HL-60/S4 (cell line): ENCODE data around the gene STAT3.
"Not testable (repeated sequence)": the region's sequence is repeated elsewhere in the genome, so short reads cannot be mapped to it uniquely, and the experiment has no call there.

Source experiments
- in situ Hi-C: fragments of 300-500 bp; cut with MboI; formaldehyde crosslinking; loops from 2 replicates; pipeline ENCODE4 v1.14.3; 2022; ENCODE audit warnings: low sequenced_read_pairs

STAT3 gene

DNA sequence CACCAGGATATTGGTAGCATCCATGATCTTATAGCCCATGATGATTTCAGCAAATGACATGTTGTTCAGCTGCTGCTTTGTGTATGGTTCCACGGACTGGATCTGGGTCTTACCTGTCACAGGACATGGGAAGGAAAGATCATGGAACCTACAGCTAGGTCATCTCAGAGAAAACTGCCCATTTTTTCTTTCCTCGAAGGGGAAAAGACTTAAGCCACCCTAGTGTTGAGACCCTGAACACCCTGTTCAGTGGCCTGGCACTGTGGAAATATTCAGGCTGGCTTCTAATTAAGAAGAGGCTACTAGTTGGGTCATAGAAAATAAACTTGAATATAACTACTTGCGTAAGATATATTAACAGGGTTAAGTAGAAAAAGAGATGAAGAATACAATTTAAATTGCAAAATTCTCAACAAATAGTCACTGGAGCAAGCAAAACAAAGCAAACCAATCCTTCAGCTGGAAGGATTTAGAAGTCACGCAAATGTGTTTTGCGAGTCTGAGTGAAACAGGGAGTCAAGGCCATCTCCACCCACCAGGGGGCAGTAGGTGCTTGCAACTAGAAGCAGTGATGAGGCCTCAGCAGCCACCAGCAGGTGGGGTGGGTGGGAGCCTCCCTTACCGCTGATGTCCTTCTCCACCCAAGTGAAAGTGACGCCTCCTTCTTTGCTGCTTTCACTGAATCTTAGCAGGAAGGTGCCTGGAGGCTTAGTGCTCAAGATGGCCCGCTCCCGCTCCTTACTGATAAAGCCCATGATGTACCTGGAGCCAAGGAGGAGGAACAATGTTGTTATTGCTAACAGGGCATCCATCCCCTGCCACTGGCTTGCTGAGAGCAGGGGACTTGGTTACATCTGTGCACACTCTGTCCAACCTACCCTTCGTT is 65.6 kb downstream of the STAT3 start:
- in situ Hi-C loops = loop anchor here (5.0 kb wide), 2 partner anchors 85 to 205 kb away; no protein-coding TSS in a partner anchor

DNA sequence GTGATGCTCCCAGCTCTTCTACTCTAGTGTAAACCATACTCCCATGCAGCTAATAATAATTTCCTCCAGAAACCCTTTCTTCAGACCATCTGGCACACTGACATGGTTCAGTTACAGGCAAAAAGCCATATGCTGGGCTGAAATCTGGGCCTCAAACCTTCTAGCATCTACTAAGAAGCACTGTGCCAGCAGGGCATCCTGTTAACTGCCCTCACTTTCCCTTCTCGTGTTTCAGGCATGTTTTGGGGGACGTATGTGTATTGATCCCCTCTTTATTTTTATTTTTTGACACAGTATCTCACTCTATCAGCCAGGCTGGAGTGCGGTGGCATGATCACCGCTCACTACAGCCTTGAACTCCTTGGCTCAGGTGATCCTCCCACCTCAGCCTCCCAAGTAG is 66.7 kb downstream of the STAT3 start:
- in situ Hi-C loops = loop anchor here (5.0 kb wide), 2 partner anchors 86 to 206 kb away; no protein-coding TSS in a partner anchor

GRCh38 chr17:42317967-42318366 is 70.3 kb downstream of the STAT3 start:
- in situ Hi-C loops = not testable (repeated sequence)

DNA sequence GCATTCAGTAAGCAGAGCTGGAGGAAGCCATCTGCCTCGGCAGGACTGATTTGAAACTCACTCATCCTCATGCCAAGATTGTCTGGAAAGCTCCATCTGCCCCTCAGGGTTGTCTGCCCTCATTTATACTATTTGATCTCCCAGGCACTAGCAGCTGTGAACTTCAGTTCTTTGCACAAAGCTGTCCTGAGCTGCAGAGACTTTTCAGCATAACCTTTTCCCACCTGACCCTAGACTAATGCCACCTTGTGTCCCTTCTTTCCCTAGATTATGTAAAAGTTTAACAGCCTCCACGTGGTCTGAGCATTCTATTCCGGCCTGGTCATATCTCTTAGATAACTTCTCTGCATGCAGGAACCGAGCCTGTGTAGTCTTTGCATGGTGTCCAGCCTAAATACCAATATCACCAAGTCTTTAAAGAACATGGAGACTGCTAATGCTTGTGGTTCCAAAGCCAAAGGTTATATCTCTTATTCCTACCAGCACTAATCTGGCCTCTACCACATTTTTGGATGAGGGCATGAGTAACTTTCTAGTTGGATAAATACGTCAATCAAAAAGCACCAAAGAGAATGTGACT is 70.9 kb downstream of the STAT3 start:
- in situ Hi-C loops = no loop called here

DNA sequence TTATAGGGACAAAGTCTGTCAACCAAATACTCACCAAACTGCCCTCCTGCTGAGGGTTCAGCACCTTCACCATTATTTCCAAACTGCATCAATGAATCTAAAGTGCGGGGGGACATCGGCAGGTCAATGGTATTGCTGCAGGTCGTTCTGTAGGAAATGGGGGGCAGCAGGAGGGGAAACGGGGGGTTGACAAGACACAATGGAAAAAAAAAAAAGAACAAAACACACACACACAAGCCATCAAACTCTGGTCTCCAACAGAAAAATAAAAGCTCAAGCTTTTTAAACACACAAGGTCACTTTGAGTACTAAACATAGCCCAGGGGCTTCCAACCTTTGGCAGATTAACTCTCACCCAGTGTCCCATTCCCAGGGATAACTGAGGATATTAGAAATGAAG is 71.5 kb downstream of the STAT3 start:
- in situ Hi-C loops = no loop called here

GRCh38 chr17:42315402-42316156 is 72.7 kb downstream of the STAT3 start:
- in situ Hi-C loops = no loop called here

DNA sequence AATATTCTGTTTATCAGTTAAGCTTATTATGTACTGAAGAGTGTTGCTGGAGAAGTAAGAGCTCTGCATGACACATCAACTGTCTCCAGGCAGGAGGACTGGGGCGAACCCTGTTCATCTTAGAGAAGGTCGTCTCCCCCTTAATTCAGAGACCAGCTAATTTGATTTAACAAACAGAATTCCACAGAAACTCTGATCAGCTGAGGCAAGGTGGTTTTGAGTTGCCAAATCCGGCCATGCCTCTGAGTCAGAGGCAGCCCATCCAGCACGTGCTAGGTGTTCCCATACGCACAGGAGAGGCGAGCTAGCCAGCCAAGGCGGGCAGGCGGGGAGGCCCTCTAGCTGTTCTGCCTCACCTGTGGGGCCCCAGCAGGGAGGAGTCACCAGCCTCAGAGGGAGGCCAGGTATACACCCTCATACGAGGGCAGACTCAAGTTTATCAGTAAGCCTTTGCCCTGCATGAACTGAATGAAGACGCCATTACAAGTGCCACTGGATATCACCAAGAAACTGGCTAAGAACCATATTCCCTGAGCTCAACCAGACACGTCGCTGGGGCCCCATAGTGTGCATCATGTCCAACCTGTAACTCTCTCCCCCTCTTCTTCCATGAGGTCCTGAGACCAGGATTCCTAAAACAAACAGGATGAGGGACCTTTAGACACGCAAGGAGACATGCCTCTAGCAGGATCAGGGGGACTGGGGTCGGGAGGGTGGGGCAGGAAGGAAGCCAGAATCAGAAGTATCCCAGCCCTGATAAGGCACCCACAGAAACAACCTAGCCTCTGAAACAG is 74.3 kb downstream of the STAT3 start:
- in situ Hi-C loops = no loop called here

GRCh38 chr17:42313389-42313772 is 74.9 kb downstream of the STAT3 start:
- in situ Hi-C loops = no loop called here

DNA sequence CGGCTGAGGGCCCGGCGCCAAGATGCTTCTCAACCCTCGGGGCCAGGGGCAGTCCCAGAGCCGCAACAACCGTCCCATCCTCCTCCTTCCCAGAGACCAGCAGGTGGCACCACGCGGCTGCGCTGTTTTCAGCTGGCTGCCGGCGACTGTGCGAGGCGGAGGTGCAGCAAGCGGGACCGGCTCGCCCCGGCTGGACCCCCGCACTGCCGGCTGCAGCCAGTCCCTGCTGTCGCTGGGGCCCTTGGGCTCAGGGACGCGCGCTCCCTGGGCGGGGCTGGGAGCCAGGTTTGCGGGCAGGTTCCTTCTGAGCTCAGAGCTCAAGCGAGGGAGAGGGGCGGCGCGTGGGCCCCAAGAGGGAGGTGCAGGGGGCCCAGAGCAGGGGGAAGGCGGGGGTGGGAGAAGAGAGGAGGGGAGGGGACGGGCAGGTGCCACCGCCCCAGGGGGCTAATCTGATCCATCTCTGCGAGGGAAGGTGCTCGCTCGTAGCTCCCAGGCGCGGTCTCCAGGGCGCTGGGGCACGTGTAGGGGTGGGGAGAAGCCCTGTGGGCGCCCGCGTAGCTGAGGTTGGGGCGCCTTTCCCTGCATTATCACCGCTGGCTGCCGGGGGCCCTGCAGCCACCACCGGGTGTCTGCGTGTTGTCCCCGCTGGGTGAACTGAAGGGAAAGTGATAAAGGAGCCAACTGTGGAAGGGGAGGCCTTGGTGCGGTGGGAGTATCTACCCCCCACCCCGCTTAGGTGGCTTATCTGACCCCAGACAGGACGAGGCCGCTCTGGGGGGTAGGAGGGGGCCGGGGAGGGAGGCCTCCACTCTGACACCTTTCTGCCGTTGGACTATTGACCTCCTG is 75.7 kb downstream of the STAT3 start:
- in situ Hi-C loops = no loop called here

- in situ Hi-C loops = no loop called here
These were observed 76.3 kb downstream of the STAT3 start for GRCh38 chr17:42312035-42312284.

DNA sequence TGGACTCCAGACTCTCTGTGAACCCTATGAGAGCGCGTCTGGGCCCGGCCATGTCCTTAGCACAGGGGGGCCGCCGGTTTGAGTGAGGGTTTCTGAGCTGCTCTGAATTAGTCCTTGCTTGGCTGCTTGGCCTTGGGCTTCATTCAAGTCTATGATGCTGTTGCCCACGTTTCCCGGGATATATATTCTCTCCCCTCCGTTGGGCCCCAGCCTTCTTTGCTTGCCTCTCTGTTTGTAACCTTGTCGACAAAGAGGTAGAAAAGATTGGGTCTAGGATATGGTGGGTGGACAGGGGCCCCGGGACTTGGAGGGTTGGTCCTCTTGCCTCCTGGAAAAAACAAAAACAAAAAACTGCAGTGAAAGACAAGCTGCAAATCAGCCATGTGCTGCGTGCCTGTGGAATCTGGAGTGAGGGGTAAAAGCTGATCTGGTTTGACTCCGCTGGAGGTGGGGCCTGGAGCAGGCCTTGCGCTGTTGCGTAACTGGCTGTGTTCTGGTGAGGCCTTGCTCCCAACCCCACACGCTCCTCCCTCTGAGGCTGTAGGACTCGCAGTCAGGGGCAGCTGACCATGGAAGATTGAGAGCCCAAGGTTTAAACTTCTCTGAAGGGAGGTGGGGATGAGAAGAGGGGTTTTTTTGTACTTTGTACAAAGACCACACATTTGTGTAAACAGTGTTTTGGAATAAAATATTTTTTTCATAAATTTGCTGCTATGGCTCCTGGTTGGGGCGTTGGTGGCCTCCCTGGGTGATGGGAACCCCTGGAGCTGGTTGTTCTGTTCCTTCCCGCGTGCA is 76.8 kb downstream of the STAT3 start:
- in situ Hi-C loops = no loop called here

- in situ Hi-C loops = no loop called here
These were observed 77.4 kb downstream of the STAT3 start for GRCh38 chr17:42310787-42311215.

DNA sequence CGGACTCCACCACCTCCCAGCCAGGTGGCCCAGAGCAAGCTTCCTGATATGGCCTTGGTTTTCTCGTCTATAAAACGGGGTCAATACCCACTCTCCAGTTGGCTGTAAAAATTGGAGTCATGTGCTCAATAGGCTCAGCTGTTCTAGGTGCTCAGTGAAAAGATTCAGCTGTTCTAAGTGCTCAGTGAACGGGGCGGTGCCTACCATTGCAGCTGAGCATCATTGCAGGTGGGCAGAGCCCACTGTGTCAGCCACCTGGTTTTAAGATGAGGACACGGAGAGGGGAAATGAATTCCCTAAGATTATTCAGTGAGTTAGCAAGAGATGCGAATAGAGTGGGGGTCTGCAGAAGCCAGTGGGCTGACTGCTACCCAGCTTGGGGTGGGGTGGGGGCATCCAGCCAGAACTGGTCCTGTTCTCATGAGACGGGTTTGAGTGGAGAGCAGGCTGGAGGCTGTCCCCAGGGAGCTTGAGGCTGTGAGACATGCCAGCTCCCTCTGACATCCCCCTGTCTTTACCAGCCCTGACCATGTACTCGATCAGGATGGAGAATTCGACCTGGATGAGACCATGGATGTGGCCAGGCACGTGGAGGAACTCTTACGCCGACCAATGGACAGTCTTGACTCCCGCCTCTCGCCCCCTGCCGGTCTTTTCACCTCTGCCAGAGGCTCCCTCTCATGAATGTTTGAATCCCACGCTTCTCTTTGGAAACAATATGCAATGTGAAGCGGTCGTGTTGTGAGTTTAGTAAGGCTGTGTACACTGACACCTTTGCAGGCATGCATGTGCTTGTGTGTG is 78.1 kb downstream of the STAT3 start:
- in situ Hi-C loops = no loop called here

DNA sequence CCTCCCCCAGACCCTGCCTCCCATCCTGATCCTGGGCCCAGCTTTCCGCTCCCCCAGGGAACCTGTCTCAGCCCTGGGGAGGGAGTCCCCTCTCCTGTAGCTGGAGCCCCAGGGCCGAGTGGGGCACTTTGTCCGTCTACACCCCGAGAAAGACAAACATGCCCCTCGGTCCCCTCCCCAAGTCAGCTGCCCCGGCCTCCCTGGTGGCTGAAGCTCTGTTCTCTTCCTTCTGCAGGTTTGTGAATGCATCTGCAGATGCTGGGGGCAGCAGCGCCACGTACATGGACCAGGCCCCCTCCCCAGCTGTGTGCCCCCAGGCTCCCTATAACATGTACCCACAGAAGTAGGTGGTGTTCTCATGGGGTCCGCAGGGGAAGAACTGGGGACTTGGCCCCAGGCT is 79.1 kb downstream of the STAT3 start:
- in situ Hi-C loops = no loop called here

- in situ Hi-C loops = no loop called here
These were observed 79.8 kb downstream of the STAT3 start for GRCh38 chr17:42308446-42308845.

- in situ Hi-C loops = no loop called here
These were observed 80.8 kb downstream of the STAT3 start for GRCh38 chr17:42307362-42307927.

- in situ Hi-C loops = no loop called here
These were observed 81.9 kb downstream of the STAT3 start for GRCh38 chr17:42306385-42306667.

DNA sequence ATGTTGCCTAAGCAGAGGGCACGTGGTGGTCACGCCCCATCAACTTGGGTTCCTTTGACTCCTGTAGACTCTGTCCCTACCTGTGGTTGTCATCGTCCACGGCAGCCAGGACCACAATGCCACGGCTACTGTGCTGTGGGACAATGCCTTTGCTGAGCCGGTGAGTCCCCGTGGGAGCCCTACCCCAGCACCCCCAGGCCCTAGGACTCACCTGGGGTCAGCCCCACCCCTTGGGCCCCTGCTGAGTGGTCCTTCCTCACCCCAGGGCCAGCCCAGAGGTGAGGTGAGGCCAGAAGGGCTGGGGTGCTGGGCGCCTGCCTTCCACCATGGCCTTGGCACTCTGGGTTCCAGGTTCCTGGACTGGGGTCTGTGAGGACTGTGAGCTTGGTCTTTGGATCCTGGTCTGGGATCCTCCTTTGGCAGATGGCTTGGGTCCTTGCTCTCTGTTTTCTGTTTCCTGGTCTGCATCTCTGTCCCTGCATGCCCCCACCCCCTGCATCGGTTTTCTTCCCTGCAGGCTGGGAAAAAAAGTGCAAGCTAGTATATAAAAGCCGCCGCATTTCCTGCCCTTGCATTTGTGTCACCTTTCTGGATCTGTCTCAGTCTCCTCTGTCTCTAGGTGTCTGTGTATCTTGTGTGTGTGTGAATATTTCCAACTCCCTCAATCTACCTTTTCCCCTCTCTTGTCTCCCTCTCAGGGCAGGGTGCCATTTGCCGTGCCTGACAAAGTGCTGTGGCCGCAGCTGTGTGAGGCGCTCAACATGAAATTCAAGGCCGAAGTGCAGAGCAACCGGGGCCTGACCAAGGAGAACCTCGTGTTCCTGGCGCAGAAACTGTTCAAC is 82.5 kb downstream of the STAT3 start:
- in situ Hi-C loops = no loop called here
